Cerebellar nuclear complex (tissue), 1 donor: ENCODE data around the gene LTBP1.
"Not testable (repeated sequence)": the region's sequence is repeated elsewhere in the genome, so short reads cannot be mapped to it uniquely, and the experiment has no call there.

Source experiments
- DNase-seq, 2 experiments: peaks; one replicate each; lab custom pipeline; 2025; lab: John Stamatoyannopoulos, UW

The LTBP1 gene

GRCh38 chr2:33343387-33343895, 396.7 kb downstream of the LTBP1 start:
- DNase-seq: no peak

- no peak for DNase-seq
Observed at GRCh38 chr2:33344230-33344629, 397.5 kb downstream of the LTBP1 start.

GRCh38 chr2:33347856-33348255, 401.1 kb downstream of the LTBP1 start:
- no peak for DNase-seq

- no peak for DNase-seq
Observed at GRCh38 chr2:33350632-33351031, 403.9 kb downstream of the LTBP1 start.

GRCh38 chr2:33351781-33352180, 405.0 kb downstream of the LTBP1 start:
- DNase-seq: no peak

GRCh38 chr2:33354981-33355380, 408.2 kb downstream of the LTBP1 start:
- DNase-seq: no peak

- DNase-seq: no peak
Observed at GRCh38 chr2:33358878-33359277, 412.1 kb downstream of the LTBP1 start.

- no peak for DNase-seq
Observed at GRCh38 chr2:33363325-33364298, 416.9 kb downstream of the LTBP1 start.

GRCh38 chr2:33365264-33365970, 418.7 kb downstream of the LTBP1 start:
- no peak for DNase-seq

GRCh38 chr2:33366473-33366872, 419.7 kb downstream of the LTBP1 start:
- DNase-seq: no peak

- DNase-seq: not testable (repeated sequence)
Observed at GRCh38 chr2:33368524-33368923, 421.8 kb downstream of the LTBP1 start.

GRCh38 chr2:33369191-33369590, 422.4 kb downstream of the LTBP1 start:
- no peak for DNase-seq

GRCh38 chr2:33370636-33371265, 424.0 kb downstream of the LTBP1 start:
- DNase-seq: no peak

- DNase-seq: no peak
Observed at GRCh38 chr2:33371304-33372090, 424.7 kb downstream of the LTBP1 start.

GRCh38 chr2:33372940-33373553, 426.3 kb downstream of the LTBP1 start:
- no peak for DNase-seq

- no peak for DNase-seq
Observed at GRCh38 chr2:33373986-33374385, 427.2 kb downstream of the LTBP1 start.

- DNase-seq: no peak
Observed at GRCh38 chr2:33375054-33375453, 428.3 kb downstream of the LTBP1 start.

GRCh38 chr2:33377048-33377447, 430.3 kb downstream of the LTBP1 start:
- DNase-seq: no peak

GRCh38 chr2:33378556-33379210, 431.9 kb downstream of the LTBP1 start:
- DNase-seq: no peak

GRCh38 chr2:33380001-33380609, 433.4 kb downstream of the LTBP1 start:
- DNase-seq: no peak
